Measurements from ENCODE around the gene MACROD2. TPM values are rescaled to one million over a fixed set of nuclear protein-coding genes. Genes with fewer than 3 reads are reported as not detected.

Gene MACROD2
- total RNA-seq, 4 donors from 2014 or later, result 10.0 to 24.0 (median 17.0) TPM

- H3K4me3 ChIP-seq (ENCODE audit: low read depth, poor library complexity, severe bottlenecking), result no peak overlapping the region
- 86 to 88% methylated on average over 2 of the region's 2 CpGs for WGBS, 2 donors
- intact Hi-C loops (cut with DNase I; ENCODE audit: low total_unique reads), result no loop called here
Measured at GRCh38 chr20:15656124-15656523, 1660.8 kb downstream of the MACROD2 start.

GRCh38 chr20:15658295-15658694, 1663.0 kb downstream of the MACROD2 start:
- TF ChIP-seq POLR2A (IDR thresholded peaks at IDR 0.05) (no peak), CTCF (IDR thresholded peaks at IDR 0.05) (no peak)
- H3K4me3 ChIP-seq (ENCODE audit: low read depth, poor library complexity, severe bottlenecking), result no peak overlapping the region
- no peak for DNase-seq (ENCODE audit: low spot score in 2 of 2)
- WGBS, 2 donors, result 71 to 79% methylated on average over 5 of the region's 5 CpGs
- intact Hi-C loops (cut with DNase I; ENCODE audit: low total_unique reads), result no loop called here

More at GRCh38 chr20:15656124-15656523, 1660.8 kb downstream of the MACROD2 start:
- TF ChIP-seq CTCF (IDR thresholded peaks at IDR 0.05), result no peak
- TF ChIP-seq POLR2A (IDR thresholded peaks at IDR 0.05), result no peak
- DNase-seq (ENCODE audit: low spot score in 2 of 2), result no peak

- WGBS, 2 donors, result 15 to 19% methylated on average over 1 of the region's 1 CpG
- H3K4me3 ChIP-seq (ENCODE audit: low read depth, poor library complexity, severe bottlenecking), result no peak overlapping the region
- DNase-seq (ENCODE audit: low spot score in 2 of 2), result no peak
- intact Hi-C loops (cut with DNase I; ENCODE audit: low total_unique reads), result no loop called here
- TF ChIP-seq POLR2A (IDR thresholded peaks at IDR 0.05) (no peak), CTCF (IDR thresholded peaks at IDR 0.05) (no peak)
Measured at GRCh38 chr20:15673206-15673605, 1677.9 kb downstream of the MACROD2 start.

GRCh38 chr20:15674253-15675060, 1679.1 kb downstream of the MACROD2 start:
- DNase-seq (ENCODE audit: low spot score in 2 of 2), result no peak
- TF ChIP-seq POLR2A (IDR thresholded peaks at IDR 0.05) (no peak), CTCF (IDR thresholded peaks at IDR 0.05) (no peak)
- no peak overlapping the region for H3K4me3 ChIP-seq (ENCODE audit: low read depth, poor library complexity, severe bottlenecking)
- intact Hi-C loops (cut with DNase I; ENCODE audit: low total_unique reads), result no loop called here
- WGBS, 2 donors, result 88 to 97% methylated on average over 5 of the region's 5 CpGs

- 93 to 95% methylated on average over 2 of the region's 2 CpGs for WGBS, 2 donors
- intact Hi-C loops (cut with DNase I; ENCODE audit: low total_unique reads), result no loop called here
- TF ChIP-seq CTCF (IDR thresholded peaks at IDR 0.05) (no peak), POLR2A (IDR thresholded peaks at IDR 0.05) (no peak)
- no peak for DNase-seq (ENCODE audit: low spot score in 2 of 2)
- H3K4me3 ChIP-seq (ENCODE audit: low read depth, poor library complexity, severe bottlenecking), result no peak overlapping the region
Measured at GRCh38 chr20:15675061-15675514, 1679.8 kb downstream of the MACROD2 start.
